Natural killer cell treated with Interleukin-12 subunit alpha and Interleukin-12 subunit beta and Interleukin-15 and Interleukin-18, amount 100 ng/mL, for 72 hours (primary cell): ENCODE measurements around the gene DNAJC9. TPM values are rescaled to one million over a fixed set of nuclear protein-coding genes. Genes with fewer than 3 reads are reported as not detected.

Experiments used
- ATAC-seq, 2 donors: fragments of 150-1000 bp; cut with Tn5 transposase in 1 of 2; sonication (Bioruptor Pico), chemical (Tn5 transposase) in 1 of 2; 2 replicates each; pipeline ENCODE4 v1.10.0; 2021
- DNase-seq: peaks from one replicate; pipeline ENCODE4 v3.0.0; 2022; ENCODE audit warnings: low spot score
- H3K27ac Mint-ChIP-seq, 2 donors: 1 replicate in 1 of 2; 2 replicates in 1 of 2; pipeline ENCODE4 v1.8.0; 2022; ENCODE audit warnings: mixed read lengths in 2 of 2, mild to moderate bottlenecking in 1 of 2, moderate library complexity in 1 of 2
- H3K27me3 Mint-ChIP-seq, 2 donors: 1 replicate in 1 of 2; 2 replicates in 1 of 2; pipeline ENCODE4 v1.8.0; 2022; ENCODE audit warnings: mixed read lengths in 2 of 2
- H3K36me3 Mint-ChIP-seq: one replicate; pipeline ENCODE4 v1.8.0; 2022; ENCODE audit warnings: mixed read lengths
- H3K4me1 Mint-ChIP-seq, 2 donors: 1 replicate in 1 of 2; 2 replicates in 1 of 2; pipeline ENCODE4 v1.8.0; 2022; ENCODE audit warnings: low read depth in 2 of 2, mixed read lengths in 2 of 2, mild to moderate bottlenecking in 1 of 2
- H3K4me3 Mint-ChIP-seq: one replicate; pipeline ENCODE4 v1.8.0; 2022; ENCODE audit warnings: mixed read lengths
- H3K9me3 Mint-ChIP-seq: 2 replicates; pipeline ENCODE4 v1.8.0; 2022; ENCODE audit warnings: mixed read lengths
- total RNA-seq, 2 donors: library from RNA; stranded (reverse); gene quantifications; one replicate each; pipeline ENCODE4 v1.2.3, GENCODE V29; 2022

DNAJC9 gene
- total RNA-seq, 2 donors from 2014 or later, result 38.8 to 68.9 TPM

DNA sequence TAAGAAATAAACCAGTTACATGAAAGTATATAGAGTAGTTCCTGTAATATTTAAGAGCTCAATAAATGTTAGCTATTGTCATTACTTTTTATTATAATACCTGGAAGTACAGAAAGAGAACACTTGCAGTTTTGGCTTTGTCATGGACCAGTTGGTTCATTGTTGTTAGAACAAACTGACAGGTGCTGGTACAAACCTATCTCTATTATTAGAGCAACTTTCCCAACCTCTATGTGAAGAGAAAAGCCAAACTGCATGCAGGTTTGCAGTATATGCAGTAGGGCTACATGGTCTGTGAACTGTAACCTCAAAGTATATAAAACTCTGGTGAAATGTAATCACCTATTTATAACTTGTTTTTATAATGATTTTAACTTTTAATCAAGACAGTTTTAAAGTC lies 20.4 kb downstream of the DNAJC9 start:
- H3K4me3 Mint-ChIP-seq, result no peak overlapping the region
- DNase-seq (no peak), ATAC-seq (no peak)
- H3K27ac Mint-ChIP-seq, result no peak overlapping the region
- no peaks in the 10 kb centered on the region for H3K27me3 Mint-ChIP-seq
- H3K36me3 Mint-ChIP-seq, result peaks cover 7% of the 10 kb centered on the region
- H3K9me3 Mint-ChIP-seq, result no peaks in the 10 kb centered on the region
- H3K4me1 Mint-ChIP-seq, result no peaks in the 10 kb centered on the region

DNA sequence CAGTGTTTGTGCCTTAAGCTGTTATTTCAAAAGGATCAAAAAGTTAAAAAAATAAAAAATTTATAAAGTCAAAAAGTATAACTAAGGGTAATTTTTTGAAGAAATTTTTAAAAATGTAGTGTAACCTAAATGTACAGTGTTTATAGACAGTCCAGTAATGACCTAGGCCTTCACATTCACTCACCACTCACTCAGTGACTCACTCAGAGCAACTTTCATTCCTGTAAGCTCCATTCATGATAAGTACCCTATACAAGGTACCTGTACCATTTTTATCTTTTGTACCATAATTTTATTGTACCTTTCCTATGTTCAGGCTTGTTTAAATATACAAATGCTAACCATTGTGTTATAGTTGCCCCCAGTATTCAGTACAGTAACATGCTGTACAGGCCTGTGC lies 21.5 kb downstream of the DNAJC9 start:
- H3K27ac Mint-ChIP-seq, result no peak overlapping the region
- no peak for ATAC-seq

DNA sequence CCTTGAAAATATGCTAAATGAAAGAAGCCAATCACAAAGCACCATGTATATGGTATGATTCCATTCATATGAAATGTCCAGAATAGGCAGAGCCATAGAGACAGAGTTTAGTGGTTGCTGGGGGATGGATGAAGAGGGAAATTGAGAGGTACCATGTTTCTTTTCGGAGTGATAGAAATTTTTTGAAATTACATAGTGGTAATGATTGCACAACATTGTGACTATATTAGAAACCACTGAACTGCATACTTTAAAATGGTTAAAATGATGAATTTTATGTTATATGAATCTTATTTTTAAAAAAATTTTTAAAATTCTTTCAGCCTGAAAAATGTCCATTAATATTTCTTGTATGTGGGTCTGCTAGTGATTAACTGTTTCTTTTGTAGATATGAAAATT lies 26.1 kb downstream of the DNAJC9 start:
- no peak overlapping the region for H3K4me3 Mint-ChIP-seq
- no peak for ATAC-seq
- H3K27me3 Mint-ChIP-seq, result no peaks in the 10 kb centered on the region
- peaks cover 8% of the 10 kb centered on the region for H3K36me3 Mint-ChIP-seq
- no peaks in the 10 kb centered on the region for H3K9me3 Mint-ChIP-seq
- H3K4me1 Mint-ChIP-seq, result peaks cover 0 to 2% of the 10 kb centered on the region in 2 donors
- no peak for DNase-seq
- H3K27ac Mint-ChIP-seq, result no peak overlapping the region

More for the DNA sequence above, 21.5 kb downstream of the DNAJC9 start:
- H3K4me3 Mint-ChIP-seq, result no peak overlapping the region
- H3K36me3 Mint-ChIP-seq, result peaks cover 4% of the 10 kb centered on the region
- no peaks in the 10 kb centered on the region for H3K27me3 Mint-ChIP-seq
- no peak for DNase-seq
- no peaks in the 10 kb centered on the region for H3K9me3 Mint-ChIP-seq
- peaks cover 0 to 2% of the 10 kb centered on the region in 2 donors for H3K4me1 Mint-ChIP-seq

DNA sequence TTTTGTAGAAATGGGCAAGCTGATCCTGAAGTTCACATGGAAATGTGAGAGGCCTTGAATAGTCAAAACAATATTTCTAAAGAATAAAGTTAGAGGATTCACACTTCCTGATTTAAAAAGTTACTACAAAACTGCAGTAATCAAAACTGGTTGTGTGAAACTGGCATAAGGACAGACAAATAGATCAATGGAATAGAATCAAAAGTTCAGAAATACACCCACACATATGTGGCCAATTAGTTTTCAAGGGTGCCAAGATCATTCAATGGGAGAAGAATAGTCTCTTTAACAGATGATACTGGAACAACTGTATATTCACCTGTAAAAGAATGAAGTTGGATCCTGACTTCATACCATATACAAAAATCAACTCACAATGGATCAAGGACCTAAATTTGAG lies 27.7 kb downstream of the DNAJC9 start:
- Mint-ChIP-seq H3K4me1 (peaks cover 0 to 2% of the 10 kb centered on the region in 2 donors), H3K4me3 (no peak overlapping the region), H3K36me3 (peaks cover 13% of the 10 kb centered on the region), H3K9me3 (no peaks in the 10 kb centered on the region), H3K27me3 (no peaks in the 10 kb centered on the region), H3K27ac (no peak overlapping the region)
- DNase-seq, result no peak
- no peak for ATAC-seq

DNA sequence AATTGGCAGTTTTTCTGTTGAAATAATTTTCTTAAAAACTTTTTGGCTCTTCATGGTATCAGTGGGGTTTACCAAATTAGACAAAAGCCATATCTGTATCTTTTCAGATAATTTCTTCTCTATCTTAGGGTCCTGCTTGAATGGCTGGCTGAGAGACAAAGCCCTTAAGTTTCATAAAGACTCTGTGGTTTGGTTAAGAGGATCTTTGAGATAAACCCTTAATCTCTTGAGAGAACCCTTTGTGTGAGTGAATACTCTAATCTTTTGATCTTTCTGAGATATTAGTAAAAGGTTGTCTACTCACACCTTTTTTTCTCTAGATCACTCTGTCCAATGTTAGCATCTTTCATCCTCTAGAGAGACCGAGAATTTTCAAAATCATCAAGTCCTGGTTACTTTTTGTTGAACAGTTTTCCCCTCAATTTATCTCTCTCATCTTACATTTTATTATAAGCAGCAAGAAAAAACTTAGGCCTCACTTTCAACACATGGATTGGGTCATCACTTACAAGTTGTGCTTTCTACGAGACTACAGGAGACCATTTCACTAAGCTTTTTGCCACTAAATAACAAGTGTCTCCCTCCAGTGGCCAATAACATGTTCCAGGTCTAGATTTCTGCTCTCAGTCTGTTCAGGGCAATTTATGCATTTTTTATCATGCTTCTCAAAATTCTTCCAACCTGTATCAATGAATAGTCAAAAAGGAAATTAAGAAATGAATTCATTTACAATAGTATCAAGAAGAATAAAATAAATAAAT lies 28.4 kb downstream of the DNAJC9 start:
- no peak overlapping the region for H3K27ac Mint-ChIP-seq
- no peak overlapping the region for H3K4me3 Mint-ChIP-seq
- H3K4me1 Mint-ChIP-seq, result peaks cover 0 to 2% of the 10 kb centered on the region in 2 donors
- H3K27me3 Mint-ChIP-seq, result no peaks in the 10 kb centered on the region
- peaks cover 16% of the 10 kb centered on the region for H3K36me3 Mint-ChIP-seq
- no peak for ATAC-seq
- H3K9me3 Mint-ChIP-seq, result no peaks in the 10 kb centered on the region
- no peak for DNase-seq

DNA sequence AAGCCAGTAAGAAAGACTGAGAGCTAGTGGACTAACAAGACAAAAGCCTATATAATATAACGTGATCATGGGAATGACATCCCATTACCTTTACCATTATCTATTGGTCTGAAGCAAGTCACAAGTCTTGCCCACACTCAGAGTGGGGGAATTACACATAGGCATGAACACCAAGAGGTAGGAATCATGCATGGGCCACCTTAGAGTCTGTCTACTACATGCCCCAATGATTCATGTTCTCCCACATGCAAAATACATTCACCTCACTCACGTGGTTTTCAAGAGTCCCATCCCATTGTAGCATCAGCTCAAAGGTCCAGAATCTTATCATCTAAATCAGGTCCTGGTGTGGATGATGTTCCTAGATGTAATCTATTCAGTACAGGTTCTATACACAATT lies 29.4 kb downstream of the DNAJC9 start:
- Mint-ChIP-seq H3K4me3 (no peak overlapping the region), H3K4me1 (peaks cover 0 to 2% of the 10 kb centered on the region in 2 donors), H3K9me3 (no peaks in the 10 kb centered on the region), H3K27me3 (no peaks in the 10 kb centered on the region), H3K36me3 (peaks cover 16% of the 10 kb centered on the region), H3K27ac (no peak overlapping the region)
- ATAC-seq (no peak), DNase-seq (no peak)

DNA sequence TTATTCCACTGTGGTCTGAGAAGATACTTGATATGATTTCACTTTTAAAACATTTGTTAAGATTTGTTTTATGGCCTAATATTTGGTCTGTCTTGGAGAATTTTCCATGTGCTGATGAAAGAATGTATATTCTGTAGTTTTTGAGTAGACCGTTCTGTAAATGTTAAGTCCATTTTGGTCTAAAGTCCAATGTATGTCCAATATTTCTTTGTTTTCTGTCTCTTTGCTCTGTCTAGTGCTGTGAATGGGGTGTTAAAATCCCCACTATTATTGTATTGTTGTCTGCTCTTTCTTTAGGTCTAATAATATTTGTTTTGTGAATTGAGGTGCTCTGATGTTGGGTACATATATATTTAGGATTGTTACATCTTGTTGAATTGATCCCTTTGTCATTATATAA lies 31.3 kb downstream of the DNAJC9 start:
- H3K4me3 Mint-ChIP-seq, result no peak overlapping the region
- H3K4me1 Mint-ChIP-seq, result peaks cover 0 to under 1% of the 10 kb centered on the region in 2 donors
- H3K27me3 Mint-ChIP-seq, result no peaks in the 10 kb centered on the region
- DNase-seq (no peak), ATAC-seq (no peak)
- H3K36me3 Mint-ChIP-seq, result peaks cover 16% of the 10 kb centered on the region
- no peak overlapping the region for H3K27ac Mint-ChIP-seq
- no peaks in the 10 kb centered on the region for H3K9me3 Mint-ChIP-seq

DNA sequence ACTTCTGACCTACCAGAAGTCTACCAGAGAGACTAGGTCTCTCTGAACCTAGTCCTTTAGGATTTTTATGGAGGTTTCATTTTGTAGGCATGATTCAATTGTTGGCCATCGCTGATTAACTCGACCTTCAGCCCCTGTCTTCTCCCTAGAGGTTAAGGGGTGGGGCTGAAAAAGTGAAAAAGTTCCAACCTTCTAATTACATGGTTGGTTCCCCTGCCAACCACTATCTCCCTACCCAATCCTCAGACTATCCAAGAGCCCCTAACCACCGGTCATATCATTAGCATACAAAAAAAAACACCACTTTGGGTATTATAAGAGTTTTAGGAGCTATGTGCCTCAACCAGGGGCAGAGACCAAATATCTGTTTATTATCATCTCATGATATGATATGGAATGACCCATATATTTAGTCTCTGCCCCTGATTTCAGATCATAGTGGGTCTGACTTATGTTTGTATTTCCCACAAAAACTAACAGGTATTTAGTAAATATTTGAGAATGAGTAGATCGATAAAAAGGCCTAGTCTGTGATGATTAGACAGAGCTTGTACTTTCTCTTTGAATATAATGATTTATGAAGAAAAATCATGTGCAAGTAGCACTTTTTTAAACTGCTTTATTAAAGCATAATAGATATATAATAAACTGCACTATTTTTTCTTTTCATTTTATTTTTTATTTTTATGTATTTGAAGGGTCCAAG lies 35.8 kb downstream of the DNAJC9 start:
- no peaks in the 10 kb centered on the region for H3K9me3 Mint-ChIP-seq
- no peak overlapping the region for H3K27ac Mint-ChIP-seq
- no peak for DNase-seq
- peaks cover 11% of the 10 kb centered on the region for H3K36me3 Mint-ChIP-seq
- no peaks in the 10 kb centered on the region for H3K27me3 Mint-ChIP-seq
- H3K4me1 Mint-ChIP-seq, result no peaks in the 10 kb centered on the region
- no peak overlapping the region for H3K4me3 Mint-ChIP-seq
- no peak for ATAC-seq

DNA sequence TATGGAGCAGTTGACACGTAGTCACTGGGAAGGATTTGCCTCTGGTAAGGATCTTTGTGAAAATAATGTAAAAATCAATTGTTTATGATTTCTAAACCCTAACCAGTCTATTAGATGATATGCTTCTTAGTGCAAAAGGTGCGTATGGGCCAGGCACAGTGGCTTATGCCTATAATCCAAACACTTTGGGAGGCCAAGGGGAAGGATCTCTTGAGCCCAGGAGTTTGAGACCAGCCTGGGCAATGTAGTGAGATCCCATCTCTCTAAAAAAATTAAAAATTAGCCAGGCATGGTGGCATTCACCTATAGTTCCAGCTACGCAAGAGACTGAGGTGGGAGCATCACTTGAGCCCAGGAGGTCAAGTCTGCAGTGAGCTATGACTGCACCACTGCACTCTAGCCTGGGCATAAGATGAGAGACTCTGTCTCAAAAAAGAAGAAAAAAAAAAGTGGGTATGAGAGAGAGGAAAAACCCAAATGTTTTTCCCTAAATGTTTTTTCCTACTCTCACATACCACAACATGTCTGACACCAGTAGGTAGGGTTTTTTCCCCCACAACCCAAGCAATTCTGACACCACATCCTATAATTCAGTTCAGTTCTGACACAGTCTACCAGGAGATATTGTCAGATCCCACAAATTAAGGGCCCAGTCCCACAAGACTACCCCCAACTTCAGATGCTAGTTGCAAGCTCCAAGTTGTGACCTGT lies 36.5 kb downstream of the DNAJC9 start:
- Mint-ChIP-seq H3K4me3 (no peak overlapping the region), H3K4me1 (no peaks in the 10 kb centered on the region), H3K27me3 (no peaks in the 10 kb centered on the region), H3K36me3 (peaks cover 11% of the 10 kb centered on the region), H3K27ac (no peak overlapping the region), H3K9me3 (no peaks in the 10 kb centered on the region)
- DNase-seq (no peak), ATAC-seq (no peak)

DNA sequence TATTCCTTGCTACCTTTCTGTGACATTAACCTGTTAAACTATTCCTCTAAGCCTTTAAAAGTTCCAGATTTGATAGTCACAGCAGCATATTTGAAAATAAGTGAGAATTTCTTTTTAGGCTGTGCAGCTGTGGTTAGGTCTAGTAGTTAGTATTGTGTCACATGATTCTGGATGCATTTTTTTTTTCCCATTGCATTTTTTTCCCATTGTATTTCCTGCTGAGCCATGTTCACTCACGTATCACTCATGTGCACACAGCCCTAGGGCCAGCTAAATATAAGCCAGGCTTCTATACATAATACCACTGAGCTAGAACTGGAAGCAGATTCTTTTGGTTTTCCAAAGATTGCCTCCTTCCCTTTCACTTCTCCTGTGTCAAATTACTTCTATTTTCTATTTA lies 37.4 kb downstream of the DNAJC9 start:
- ATAC-seq (no peak), DNase-seq (no peak)
- Mint-ChIP-seq H3K36me3 (peaks cover 11% of the 10 kb centered on the region), H3K4me1 (no peaks in the 10 kb centered on the region), H3K9me3 (no peaks in the 10 kb centered on the region), H3K27me3 (no peaks in the 10 kb centered on the region), H3K27ac (no peak overlapping the region), H3K4me3 (no peak overlapping the region)

DNA sequence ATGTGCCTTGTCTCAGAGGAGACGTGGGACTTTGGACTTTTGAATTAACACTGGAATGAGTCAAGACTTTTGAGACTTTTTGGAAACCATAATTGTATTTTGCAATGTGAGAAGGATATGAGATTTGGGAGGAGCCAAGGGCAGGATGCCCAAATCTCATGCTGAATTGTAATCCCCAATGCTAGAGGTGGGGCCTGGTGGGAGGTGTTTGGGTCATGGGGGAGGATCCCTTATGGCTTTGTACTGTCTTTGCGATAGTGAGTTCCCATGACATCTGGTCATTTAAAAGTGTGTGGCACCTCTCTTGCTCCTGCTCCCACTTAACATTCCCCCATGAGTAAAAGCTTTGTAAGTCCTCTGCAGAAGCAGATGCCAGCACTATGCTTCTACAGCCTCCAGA lies 39.2 kb downstream of the DNAJC9 start:
- Mint-ChIP-seq H3K4me1 (no peaks in the 10 kb centered on the region), H3K9me3 (no peaks in the 10 kb centered on the region), H3K27me3 (no peaks in the 10 kb centered on the region), H3K36me3 (peaks cover 6% of the 10 kb centered on the region), H3K4me3 (no peak overlapping the region), H3K27ac (no peak overlapping the region)
- DNase-seq, result no peak
- no peak for ATAC-seq

DNA sequence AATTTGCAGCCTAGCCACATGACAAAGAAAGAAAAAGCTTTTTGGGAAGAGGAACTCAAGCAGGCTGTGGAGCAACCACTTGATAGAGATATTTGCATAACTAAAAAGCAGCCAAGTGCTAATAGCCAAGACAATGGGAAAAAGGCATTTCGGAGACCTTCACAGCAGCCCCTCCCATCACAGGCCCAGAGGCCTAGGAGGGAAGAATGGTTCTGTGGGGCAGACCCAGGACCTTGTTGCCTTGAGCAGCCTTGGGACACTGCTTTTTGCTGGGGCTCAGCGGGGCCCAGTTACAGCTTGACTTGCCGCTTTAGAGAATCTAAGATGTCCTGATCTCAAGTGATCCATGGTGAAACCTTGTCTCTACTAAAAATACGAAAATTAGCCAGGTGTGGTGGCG lies 40.7 kb downstream of the DNAJC9 start:
- DNase-seq, result no peak
- H3K4me3 Mint-ChIP-seq, result no peak overlapping the region

DNA sequence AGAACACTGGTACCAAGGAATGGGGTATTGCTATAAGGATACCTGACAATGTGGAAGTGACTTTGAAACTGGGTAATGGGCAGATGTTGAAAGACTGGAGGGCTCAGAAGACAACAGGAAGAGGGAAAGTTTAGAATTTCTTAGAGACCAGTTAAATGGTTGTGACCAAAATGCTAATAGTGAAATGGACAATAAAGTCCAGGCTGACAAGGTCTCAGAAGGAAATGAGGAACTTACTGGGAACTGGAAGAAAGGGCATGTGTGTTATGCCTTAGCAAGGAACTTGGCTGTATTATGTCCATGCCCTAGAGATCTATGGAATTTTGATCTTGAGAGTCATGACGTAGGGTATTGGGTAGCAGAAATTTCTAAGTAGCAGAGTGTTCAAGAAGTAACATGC lies 41.2 kb downstream of the DNAJC9 start:
- Mint-ChIP-seq H3K27me3 (no peaks in the 10 kb centered on the region), H3K4me3 (no peak overlapping the region), H3K27ac (no peak overlapping the region), H3K36me3 (peaks cover 6% of the 10 kb centered on the region), H3K9me3 (no peaks in the 10 kb centered on the region), H3K4me1 (no peaks in the 10 kb centered on the region)
- no peak for ATAC-seq
- no peak for DNase-seq

More for the DNA sequence above, 40.7 kb downstream of the DNAJC9 start:
- ATAC-seq, result no peak
- peaks cover 6% of the 10 kb centered on the region for H3K36me3 Mint-ChIP-seq
- H3K27ac Mint-ChIP-seq, result no peak overlapping the region
- no peaks in the 10 kb centered on the region for H3K9me3 Mint-ChIP-seq
- no peaks in the 10 kb centered on the region for H3K27me3 Mint-ChIP-seq
- H3K4me1 Mint-ChIP-seq, result no peaks in the 10 kb centered on the region

DNA sequence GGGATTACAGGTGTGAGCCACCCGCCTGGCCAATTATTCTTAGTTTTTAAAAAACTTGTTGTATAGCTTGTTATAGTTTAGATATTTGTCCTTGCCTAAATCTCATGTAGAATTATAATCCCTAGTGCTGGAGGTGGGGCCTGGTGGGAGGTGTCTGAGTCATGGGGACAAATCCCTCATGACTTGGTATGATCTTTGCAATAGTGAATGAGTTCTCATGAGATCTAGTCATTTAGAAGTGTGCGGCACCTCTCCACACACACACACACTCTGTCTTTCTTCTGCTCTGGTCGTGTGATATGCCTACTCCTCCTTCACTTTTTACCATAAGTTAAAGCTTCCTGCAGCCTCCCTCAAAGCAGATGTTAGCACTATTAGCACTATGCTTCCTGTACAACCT lies 42.0 kb downstream of the DNAJC9 start:
- DNase-seq (no peak), ATAC-seq (no peak)
- peaks cover 6% of the 10 kb centered on the region for H3K36me3 Mint-ChIP-seq
- no peaks in the 10 kb centered on the region for H3K4me1 Mint-ChIP-seq
- no peak overlapping the region for H3K4me3 Mint-ChIP-seq
- no peaks in the 10 kb centered on the region for H3K27me3 Mint-ChIP-seq
- H3K9me3 Mint-ChIP-seq, result no peaks in the 10 kb centered on the region
- H3K27ac Mint-ChIP-seq, result no peak overlapping the region
